ENCODE results near the gene MT1F. TPM values are rescaled to one million over a fixed set of nuclear protein-coding genes. Genes with fewer than 3 reads are reported as not detected.
A peak's percentile ranks its signal among the peaks of the same experiment; 100 is the strongest.

Gene MT1F
- total RNA-seq, 6 experiments from 2014 or later = 10.1 to 934 (median 197) TPM

- no peak for TF ChIP-seq POLR2A (IDR thresholded peaks at IDR 0.05)
- no peak for TF ChIP-seq CTCF (IDR thresholded peaks at IDR 0.05)
- DNase-seq (no peak), ATAC-seq (no peak)
- H3K4me3 ChIP-seq = no peak overlapping the region
- intact Hi-C loops (cut with DNase I) = no loop called here
- no peaks in the 10 kb centered on the region for H3K9me3 ChIP-seq
- peaks cover 0 to 24% (median 0%) of the 10 kb centered on the region in 4 donors for H3K4me1 ChIP-seq
- no peaks in the 10 kb centered on the region for H3K27me3 ChIP-seq
- WGBS (ENCODE audit: insufficient coverage, low coverage, low lambda C conversion rate, missing lambda C conversion rate) = no CpG with 5 or more reads among the region's 2 CpGs
- H3K36me3 ChIP-seq = no peaks in the 10 kb centered on the region
- H3K27ac ChIP-seq = peak overlapping the region in 1 of 3 donors; percentile 85
Observed at GRCh38 chr16:56649271-56649670, 8.5 kb upstream of the MT1F start.

- 78% methylated on average over 3 of the region's 3 CpGs for WGBS (ENCODE audit: insufficient coverage, low coverage, low lambda C conversion rate, missing lambda C conversion rate)
- Histone ChIP-seq H3K9me3 (no peaks in the 10 kb centered on the region), H3K4me1 (peaks cover 0 to 20% (median 0%) of the 10 kb centered on the region in 4 donors), H3K36me3 (no peaks in the 10 kb centered on the region), H3K27me3 (no peaks in the 10 kb centered on the region), H3K4me3 (no peak overlapping the region), H3K27ac (no peak overlapping the region)
- intact Hi-C loops (cut with DNase I) = no loop called here
- ATAC-seq = no peak
- no peak for DNase-seq
- TF ChIP-seq CTCF (IDR thresholded peaks at IDR 0.05) (no peak), POLR2A (IDR thresholded peaks at IDR 0.05) (no peak)
Observed at GRCh38 chr16:56649820-56650219, 7.9 kb upstream of the MT1F start.

- Histone ChIP-seq H3K27ac (no peak within 1 kb of the TSS), H3K27me3 (no peaks in the 10 kb centered on the region), H3K4me3 (no peak within 1 kb of the TSS), H3K36me3 (no peaks in the 10 kb centered on the region), H3K4me1 (peaks cover 0 to 19% (median 0%) of the 10 kb centered on the region in 4 donors), H3K9me3 (no peaks in the 10 kb centered on the region)
- no peak for TF ChIP-seq CTCF (IDR thresholded peaks at IDR 0.05)
- intact Hi-C loops (cut with DNase I) = no loop called here
- 30% methylated on average over 2 of the region's 7 CpGs for WGBS (ENCODE audit: insufficient coverage, low coverage, low lambda C conversion rate, missing lambda C conversion rate)
- DNase-seq = no peak
- no peak for ATAC-seq
Observed at GRCh38 chr16:56651586-56651985, 6.2 kb upstream of the MT1F start, which contains the start of gene MT1B. MT1B (plus strand) TSS chr16:56651886; CDS start chr16:56651954, 68 bp downstream.

GRCh38 chr16:56652600-56652999 is 5.2 kb upstream of the MT1F start:
- Histone ChIP-seq H3K27me3 (no peaks in the 10 kb centered on the region), H3K36me3 (no peaks in the 10 kb centered on the region), H3K4me3 (no peak overlapping the region), H3K27ac (no peak overlapping the region), H3K9me3 (no peaks in the 10 kb centered on the region), H3K4me1 (peaks cover 0 to 13% (median 0%) of the 10 kb centered on the region in 4 donors)
- TF ChIP-seq CTCF (IDR thresholded peaks at IDR 0.05) (no peak), POLR2A (IDR thresholded peaks at IDR 0.05) (no peak)
- intact Hi-C loops (cut with DNase I) = no loop called here
- no CpG with 5 or more reads among the region's 1 CpG for WGBS (ENCODE audit: insufficient coverage, low coverage, low lambda C conversion rate, missing lambda C conversion rate)
- no peak for DNase-seq
- ATAC-seq = no peak

- no peak for DNase-seq
- ATAC-seq = no peak
- no peaks in the 10 kb centered on the region for H3K36me3 ChIP-seq
- H3K9me3 ChIP-seq = no peaks in the 10 kb centered on the region
- H3K27ac ChIP-seq = no peak overlapping the region
- intact Hi-C loops (cut with DNase I) = no loop called here
- no peak overlapping the region for H3K4me3 ChIP-seq
- no peak for TF ChIP-seq POLR2A (IDR thresholded peaks at IDR 0.05)
- TF ChIP-seq CTCF (IDR thresholded peaks at IDR 0.05) = no peak
- peaks cover 0 to 9% (median 0%) of the 10 kb centered on the region in 4 donors for H3K4me1 ChIP-seq
- 93% methylated on average over 7 of the region's 7 CpGs for WGBS (ENCODE audit: insufficient coverage, low coverage, low lambda C conversion rate, missing lambda C conversion rate)
- no peaks in the 10 kb centered on the region for H3K27me3 ChIP-seq
Observed at GRCh38 chr16:56653218-56653617, 4.5 kb upstream of the MT1F start.

Measured in right lobe of liver (tissue), 6 donors.